ENCODE data around the gene RAB11FIP4.

Gene RAB11FIP4

GRCh38 chr17:31480067-31480466, 88.6 kb downstream of the RAB11FIP4 start:
- Histone ChIP-seq H3K4me3 (no peak overlapping the region), H3K27ac (no peak overlapping the region)
- TF ChIP-seq CTCF (IDR thresholded peaks at IDR 0.05), result no peak
- DNase-seq (ENCODE audit: low spot score), result no peak

- Histone ChIP-seq H3K27ac (no peak overlapping the region), H3K4me3 (no peak overlapping the region)
- no peak for DNase-seq (ENCODE audit: low spot score)
- no peak for TF ChIP-seq CTCF (IDR thresholded peaks at IDR 0.05)
These were observed 89.7 kb downstream of the RAB11FIP4 start for GRCh38 chr17:31480904-31481782.

GRCh38 chr17:31481783-31482081, 90.3 kb downstream of the RAB11FIP4 start:
- DNase-seq (ENCODE audit: low spot score), result no peak
- TF ChIP-seq CTCF (IDR thresholded peaks at IDR 0.05), result no peak
- Histone ChIP-seq H3K4me3 (no peak overlapping the region), H3K27ac (no peak overlapping the region)

- no peak for TF ChIP-seq CTCF (IDR thresholded peaks at IDR 0.05)
- no peak for DNase-seq (ENCODE audit: low spot score)
- Histone ChIP-seq H3K4me3 (no peak overlapping the region), H3K27ac (no peak overlapping the region)
These were observed 93.3 kb downstream of the RAB11FIP4 start for GRCh38 chr17:31484821-31485220.

- no peak for DNase-seq (ENCODE audit: low spot score)
- Histone ChIP-seq H3K27ac (no peak overlapping the region), H3K4me3 (no peak overlapping the region)
These were observed 95.0 kb downstream of the RAB11FIP4 start for GRCh38 chr17:31486351-31487062.

GRCh38 chr17:31487063-31487647, 95.7 kb downstream of the RAB11FIP4 start:
- peak overlapping the region; percentile 83 for H3K4me3 ChIP-seq
- no peak for TF ChIP-seq CTCF (IDR thresholded peaks at IDR 0.05)
- DNase-seq (ENCODE audit: low spot score), result no peak
- H3K27ac ChIP-seq, result no peak overlapping the region

More at GRCh38 chr17:31486351-31487062, 95.0 kb downstream of the RAB11FIP4 start:
- TF ChIP-seq CTCF (IDR thresholded peaks at IDR 0.05), result no peak

Measured in coronary artery (tissue), 2 donors.